ENCODE data around the gene CTNNAL1.

The CTNNAL1 gene

GRCh38 chr9:109026306-109026705 lies 13.0 kb upstream of the CTNNAL1 start:
- no peak overlapping the region for H3K4me3 ChIP-seq (ENCODE audit: low read depth, low read length)
- no peak overlapping the region for H2AFZ ChIP-seq (ENCODE audit: low read length, unreplicated experiment)
- no peak overlapping the region for H3K27ac ChIP-seq (ENCODE audit: low read depth, low read length)
- 0 out of 2 replicates have a peak, but pooled peaks cover 4% of the 10 kb centered on the region for H3K36me3 ChIP-seq (ENCODE audit: insufficient read depth, low read length)
- peaks cover 5% of the 10 kb centered on the region for H3K4me1 ChIP-seq (ENCODE audit: control insufficient read depth, insufficient read depth, low read length, unreplicated experiment)
- H3K27me3 ChIP-seq (ENCODE audit: insufficient read depth, low read length), result no peaks in the 10 kb centered on the region
- H3K79me2 ChIP-seq (ENCODE audit: control insufficient read depth, insufficient read depth, low read length, unreplicated experiment), result peaks cover 8% of the 10 kb centered on the region

- peaks cover 8% of the 10 kb centered on the region for H3K79me2 ChIP-seq (ENCODE audit: control insufficient read depth, insufficient read depth, low read length, unreplicated experiment)
- H3K27ac ChIP-seq (ENCODE audit: low read depth, low read length), result no peak overlapping the region
Observed at GRCh38 chr9:109022873-109023272, 9.6 kb upstream of the CTNNAL1 start.

GRCh38 chr9:109020581-109021511 lies 7.5 kb upstream of the CTNNAL1 start:
- H3K4me1 ChIP-seq (ENCODE audit: control insufficient read depth, insufficient read depth, low read length, unreplicated experiment), result no peaks in the 10 kb centered on the region

More at GRCh38 chr9:109022873-109023272, 9.6 kb upstream of the CTNNAL1 start:
- Histone ChIP-seq H3K36me3 (ENCODE audit: insufficient read depth, low read length) (no peaks in the 10 kb centered on the region; the same call in 1 of the 2 replicates), H3K27me3 (ENCODE audit: insufficient read depth, low read length) (no peaks in the 10 kb centered on the region), H2AFZ (ENCODE audit: low read length, unreplicated experiment) (no peak overlapping the region), H3K4me3 (ENCODE audit: low read depth, low read length) (no peak overlapping the region), H3K4me1 (ENCODE audit: control insufficient read depth, insufficient read depth, low read length, unreplicated experiment) (no peaks in the 10 kb centered on the region)

GRCh38 chr9:109020113-109020512 lies 6.8 kb upstream of the CTNNAL1 start:
- Histone ChIP-seq H3K79me2 (ENCODE audit: control insufficient read depth, insufficient read depth, low read length, unreplicated experiment) (peaks cover 8% of the 10 kb centered on the region), H3K36me3 (ENCODE audit: insufficient read depth, low read length) (no peaks in the 10 kb centered on the region; the same call in 1 of the 2 replicates), H3K27ac (ENCODE audit: low read depth, low read length) (no peak overlapping the region), H3K4me3 (ENCODE audit: low read depth, low read length) (no peak overlapping the region), H3K27me3 (ENCODE audit: insufficient read depth, low read length) (no peaks in the 10 kb centered on the region), H2AFZ (ENCODE audit: low read length, unreplicated experiment) (no peak overlapping the region), H3K4me1 (ENCODE audit: control insufficient read depth, insufficient read depth, low read length, unreplicated experiment) (no peaks in the 10 kb centered on the region)

More at GRCh38 chr9:109020581-109021511, 7.5 kb upstream of the CTNNAL1 start:
- Histone ChIP-seq H2AFZ (ENCODE audit: low read length, unreplicated experiment) (no peak overlapping the region), H3K36me3 (ENCODE audit: insufficient read depth, low read length) (no peaks in the 10 kb centered on the region; the same call in 1 of the 2 replicates), H3K27me3 (ENCODE audit: insufficient read depth, low read length) (no peaks in the 10 kb centered on the region), H3K79me2 (ENCODE audit: control insufficient read depth, insufficient read depth, low read length, unreplicated experiment) (peaks cover 8% of the 10 kb centered on the region), H3K4me3 (ENCODE audit: low read depth, low read length) (no peak overlapping the region), H3K27ac (ENCODE audit: low read depth, low read length) (no peak overlapping the region)

- H3K36me3 ChIP-seq (ENCODE audit: insufficient read depth, low read length), result no peaks in the 10 kb centered on the region; the same call in 1 of the 2 replicates
- no peak overlapping the region for H3K4me3 ChIP-seq (ENCODE audit: low read depth, low read length)
- H3K27ac ChIP-seq (ENCODE audit: low read depth, low read length), result no peak overlapping the region
- H2AFZ ChIP-seq (ENCODE audit: low read length, unreplicated experiment), result no peak overlapping the region
- no peaks in the 10 kb centered on the region for H3K27me3 ChIP-seq (ENCODE audit: insufficient read depth, low read length)
- H3K79me2 ChIP-seq (ENCODE audit: control insufficient read depth, insufficient read depth, low read length, unreplicated experiment), result peaks cover 5% of the 10 kb centered on the region
- peaks cover 5% of the 10 kb centered on the region for H3K4me1 ChIP-seq (ENCODE audit: control insufficient read depth, insufficient read depth, low read length, unreplicated experiment)
Observed at GRCh38 chr9:109019420-109019819, 6.1 kb upstream of the CTNNAL1 start.

GRCh38 chr9:109017493-109017892 lies 4.2 kb upstream of the CTNNAL1 start:
- Histone ChIP-seq H2AFZ (ENCODE audit: low read length, unreplicated experiment) (no peak overlapping the region), H3K36me3 (ENCODE audit: insufficient read depth, low read length) (no peaks in the 10 kb centered on the region; the same call in 1 of the 2 replicates), H3K4me3 (ENCODE audit: low read depth, low read length) (no peak overlapping the region), H3K27ac (ENCODE audit: low read depth, low read length) (no peak overlapping the region), H3K27me3 (ENCODE audit: insufficient read depth, low read length) (no peaks in the 10 kb centered on the region), H3K79me2 (ENCODE audit: control insufficient read depth, insufficient read depth, low read length, unreplicated experiment) (peaks cover 2% of the 10 kb centered on the region), H3K4me1 (ENCODE audit: control insufficient read depth, insufficient read depth, low read length, unreplicated experiment) (peaks cover 13% of the 10 kb centered on the region)

- H3K4me1 ChIP-seq (ENCODE audit: control insufficient read depth, insufficient read depth, low read length, unreplicated experiment), result peaks cover 13% of the 10 kb centered on the region
- no peak overlapping the region for H2AFZ ChIP-seq (ENCODE audit: low read length, unreplicated experiment)
- H3K79me2 ChIP-seq (ENCODE audit: control insufficient read depth, insufficient read depth, low read length, unreplicated experiment), result peaks cover 3% of the 10 kb centered on the region
- H3K4me3 ChIP-seq (ENCODE audit: low read depth, low read length), result no peak overlapping the region
- H3K27ac ChIP-seq (ENCODE audit: low read depth, low read length), result no peak overlapping the region
- H3K36me3 ChIP-seq (ENCODE audit: insufficient read depth, low read length), result no peaks in the 10 kb centered on the region; the same call in 1 of the 2 replicates
- H3K27me3 ChIP-seq (ENCODE audit: insufficient read depth, low read length), result no peaks in the 10 kb centered on the region
Observed at GRCh38 chr9:109017061-109017460, 3.8 kb upstream of the CTNNAL1 start.

GRCh38 chr9:109016132-109016531 lies 2.8 kb upstream of the CTNNAL1 start:
- no peak overlapping the region for H3K4me3 ChIP-seq (ENCODE audit: low read depth, low read length)
- H2AFZ ChIP-seq (ENCODE audit: low read length, unreplicated experiment), result no peak overlapping the region
- H3K27me3 ChIP-seq (ENCODE audit: insufficient read depth, low read length), result no peaks in the 10 kb centered on the region
- H3K4me1 ChIP-seq (ENCODE audit: control insufficient read depth, insufficient read depth, low read length, unreplicated experiment), result peaks cover 22% of the 10 kb centered on the region
- peaks cover 11% of the 10 kb centered on the region for H3K79me2 ChIP-seq (ENCODE audit: control insufficient read depth, insufficient read depth, low read length, unreplicated experiment)
- no peaks in the 10 kb centered on the region; the same call in 1 of the 2 replicates for H3K36me3 ChIP-seq (ENCODE audit: insufficient read depth, low read length)
- H3K27ac ChIP-seq (ENCODE audit: low read depth, low read length), result no peak overlapping the region

- Histone ChIP-seq H3K27ac (ENCODE audit: low read depth, low read length) (peak overlapping the region; percentile 78), H3K4me1 (ENCODE audit: control insufficient read depth, insufficient read depth, low read length, unreplicated experiment) (peaks cover 33% of the 10 kb centered on the region), H3K27me3 (ENCODE audit: insufficient read depth, low read length) (no peaks in the 10 kb centered on the region), H3K36me3 (ENCODE audit: insufficient read depth, low read length) (no peaks in the 10 kb centered on the region; the same call in 1 of the 2 replicates), H3K4me3 (ENCODE audit: low read depth, low read length) (peak overlapping the region; percentile 92; the same call in 1 of the 2 replicates), H3K79me2 (ENCODE audit: control insufficient read depth, insufficient read depth, low read length, unreplicated experiment) (peaks cover 25% of the 10 kb centered on the region), H2AFZ (ENCODE audit: low read length, unreplicated experiment) (no peak overlapping the region)
Observed at GRCh38 chr9:109014608-109015280, 1.4 kb upstream of the CTNNAL1 start.

- peaks cover 33% of the 10 kb centered on the region for H3K4me1 ChIP-seq (ENCODE audit: control insufficient read depth, insufficient read depth, low read length, unreplicated experiment)
- peak overlapping the region; percentile 78 for H3K27ac ChIP-seq (ENCODE audit: low read depth, low read length)
- H3K79me2 ChIP-seq (ENCODE audit: control insufficient read depth, insufficient read depth, low read length, unreplicated experiment), result peaks cover 33% of the 10 kb centered on the region
- no peaks in the 10 kb centered on the region for H3K27me3 ChIP-seq (ENCODE audit: insufficient read depth, low read length)
- H3K36me3 ChIP-seq (ENCODE audit: insufficient read depth, low read length), result no peaks in the 10 kb centered on the region; the same call in 1 of the 2 replicates
- peak overlapping the region; percentile 69 for H2AFZ ChIP-seq (ENCODE audit: low read length, unreplicated experiment)
- peak overlapping the region; percentile 92 for H3K4me3 ChIP-seq (ENCODE audit: low read depth, low read length)
Observed at GRCh38 chr9:109013679-109014607, 644 bp upstream of the CTNNAL1 start.
